Measurements from ENCODE around the gene TACR1. TPM values are rescaled to one million over a fixed set of nuclear protein-coding genes. Genes with fewer than 3 reads are reported as not detected.

Gene TACR1
- total RNA-seq, 1 experiment from 2014 or later, result not detected

GRCh38 chr2:75140288-75140687, 59.0 kb downstream of the TACR1 start:
- Histone ChIP-seq H3K27me3 (ENCODE audit: low read length) (peaks cover 8% of the 10 kb centered on the region), H3K4me1 (ENCODE audit: insufficient read depth, low read length) (no peaks in the 10 kb centered on the region), H3K27ac (ENCODE audit: low read length) (no peak overlapping the region), H3K9ac (ENCODE audit: low read length) (no peak overlapping the region), H3K9me3 (ENCODE audit: low read length) (no peaks in the 10 kb centered on the region), H3F3A (ENCODE audit: low read length, unreplicated experiment) (no peaks in the 10 kb centered on the region), H3K79me2 (ENCODE audit: low read length) (no peaks in the 10 kb centered on the region), H3K4me2 (ENCODE audit: low read length) (no peak overlapping the region), H2AFZ (ENCODE audit: low read length) (no peak overlapping the region), H3K36me3 (ENCODE audit: low read depth, low read length) (no peaks in the 10 kb centered on the region), H3K9me2 (replicated peaks; ENCODE audit: low read length) (no peaks in the 10 kb centered on the region), H3K4me3 (ENCODE audit: low read length) (no peak overlapping the region), H4K20me1 (ENCODE audit: low read length) (no peaks in the 10 kb centered on the region)
- ChIA-PET CTCF (no interaction called here), POLR2A (ENCODE audit: unreplicated experiment) (no interaction called here)
- intact Hi-C loops (cut with micrococcal nuclease), result no loop called here
- ATAC-seq (no peak), DNase-seq (no peak)
- TF ChIP-seq CTCF (conservative IDR thresholded peaks at IDR 0.05; ENCODE audit: low read depth, low read length), result no peak
- TF ChIP-seq EZH2 (IDR thresholded peaks at IDR 0.05; ENCODE audit: low read length, unreplicated experiment), result no peak
- no peak for TF ChIP-seq EZH2phosphoT487 (IDR thresholded peaks at IDR 0.05; ENCODE audit: borderline replicate concordance, low read length)
- no TSS peak for BruUV-seq (replicated peaks)

GRCh38 chr2:75139171-75139570, 60.1 kb downstream of the TACR1 start:
- no peak overlapping the region for H2AFZ ChIP-seq (ENCODE audit: low read length)
- no peak overlapping the region for H3K27ac ChIP-seq (ENCODE audit: low read length)
- no peaks in the 10 kb centered on the region for H3K36me3 ChIP-seq (ENCODE audit: low read depth, low read length)
- no peak overlapping the region for H3K4me2 ChIP-seq (ENCODE audit: low read length)
- no peak for ATAC-seq
- DNase-seq, result no peak
- no peak overlapping the region for H3K4me3 ChIP-seq (ENCODE audit: low read length)
- H3K9me2 ChIP-seq (replicated peaks; ENCODE audit: low read length), result no peaks in the 10 kb centered on the region
- H3K9me3 ChIP-seq (ENCODE audit: low read length), result no peaks in the 10 kb centered on the region
- CTCF ChIA-PET, result no interaction called here
- no peaks in the 10 kb centered on the region for H3K4me1 ChIP-seq (ENCODE audit: insufficient read depth, low read length)
- no peaks in the 10 kb centered on the region for H4K20me1 ChIP-seq (ENCODE audit: low read length)
- no peak overlapping the region for H3K9ac ChIP-seq (ENCODE audit: low read length)
- H3K27me3 ChIP-seq (ENCODE audit: low read length), result peaks cover 5% of the 10 kb centered on the region
- no TSS peak for BruUV-seq (replicated peaks)
- intact Hi-C loops (cut with micrococcal nuclease), result no loop called here
- H3F3A ChIP-seq (ENCODE audit: low read length, unreplicated experiment), result no peaks in the 10 kb centered on the region
- no peak for TF ChIP-seq CTCF (conservative IDR thresholded peaks at IDR 0.05; ENCODE audit: low read depth, low read length)
- no peak for TF ChIP-seq EZH2phosphoT487 (IDR thresholded peaks at IDR 0.05; ENCODE audit: borderline replicate concordance, low read length)
- no peak for TF ChIP-seq EZH2 (IDR thresholded peaks at IDR 0.05; ENCODE audit: low read length, unreplicated experiment)
- POLR2A ChIA-PET (ENCODE audit: unreplicated experiment), result no interaction called here
- H3K79me2 ChIP-seq (ENCODE audit: low read length), result no peaks in the 10 kb centered on the region

GRCh38 chr2:75138528-75138927, 60.8 kb downstream of the TACR1 start:
- Histone ChIP-seq H3K36me3 (ENCODE audit: low read depth, low read length) (no peaks in the 10 kb centered on the region), H3K27ac (ENCODE audit: low read length) (no peak overlapping the region), H3K27me3 (ENCODE audit: low read length) (no peaks in the 10 kb centered on the region; the same call in 1 of the 2 replicates), H3K4me3 (ENCODE audit: low read length) (no peak overlapping the region), H2AFZ (ENCODE audit: low read length) (no peak overlapping the region), H3K9ac (ENCODE audit: low read length) (no peak overlapping the region), H3K4me1 (ENCODE audit: insufficient read depth, low read length) (no peaks in the 10 kb centered on the region), H3F3A (ENCODE audit: low read length, unreplicated experiment) (no peaks in the 10 kb centered on the region), H3K9me2 (replicated peaks; ENCODE audit: low read length) (no peaks in the 10 kb centered on the region), H3K79me2 (ENCODE audit: low read length) (no peaks in the 10 kb centered on the region), H3K9me3 (ENCODE audit: low read length) (no peaks in the 10 kb centered on the region), H4K20me1 (ENCODE audit: low read length) (no peaks in the 10 kb centered on the region), H3K4me2 (ENCODE audit: low read length) (no peak overlapping the region)
- ChIA-PET POLR2A (ENCODE audit: unreplicated experiment) (no interaction called here), CTCF (no interaction called here)
- intact Hi-C loops (cut with micrococcal nuclease), result no loop called here
- ATAC-seq (no peak; the same call in 1 of the 2 replicates), DNase-seq (no peak)
- TF ChIP-seq EZH2 (IDR thresholded peaks at IDR 0.05; ENCODE audit: low read length, unreplicated experiment) (no peak), EZH2phosphoT487 (IDR thresholded peaks at IDR 0.05; ENCODE audit: borderline replicate concordance, low read length) (no peak), CTCF (conservative IDR thresholded peaks at IDR 0.05; ENCODE audit: low read depth, low read length) (no peak)
- BruUV-seq (replicated peaks), result no TSS peak
